Hepatocyte (in vitro differentiated cells): ENCODE measurements around the gene ERCC6L. TPM values are rescaled to one million over a fixed set of nuclear protein-coding genes. Genes with fewer than 3 reads are reported as not detected.
A peak's percentile ranks its signal among the peaks of the same experiment; 100 is the strongest.

Experiments
- DNase-seq: peaks from one replicate; pipeline ENCODE4 v3.0.0-alpha.2; 2016; ENCODE audit warnings: low spot score
- H2AFZ ChIP-seq: fragments of 200-600 bp; sonication (generic); 2 replicates; pipeline ENCODE4 v1.6.0; 2016; ENCODE audit warnings: antibody characterized with exemption, mild to moderate bottlenecking
- H3K27ac ChIP-seq: fragments of 200-600 bp; sonication (generic); 2 replicates; pipeline ENCODE4 v1.5.1; 2016; ENCODE audit warnings: mild to moderate bottlenecking
- H3K27me3 ChIP-seq: fragments of 200-600 bp; sonication (generic); 2 replicates; pipeline ENCODE4 v1.6.1; 2016
- H3K36me3 ChIP-seq: fragments of 200-600 bp; sonication (generic); replicated peaks from 2 replicates; pipeline ENCODE4 v1.5.1; 2016; ENCODE audit warnings: low read depth; ENCODE audit not compliant: insufficient read depth
- H3K4me1 ChIP-seq: fragments of 200-600 bp; sonication (generic); 2 replicates; pipeline ENCODE4 v1.5.1; 2016; ENCODE audit warnings: mild to moderate bottlenecking, moderate library complexity; ENCODE audit not compliant: insufficient read depth
- H3K4me2 ChIP-seq: fragments of 200-600 bp; sonication (generic); 2 replicates; pipeline ENCODE4 v1.6.0; 2016
- H3K4me3 ChIP-seq: fragments of 200-600 bp; sonication (generic); 2 replicates; pipeline ENCODE4 v1.5.1; 2016; ENCODE audit warnings: mild to moderate bottlenecking
- H3K79me2 ChIP-seq: fragments of 200-600 bp; sonication (generic); 2 replicates; pipeline ENCODE4 v1.6.0; 2017; ENCODE audit warnings: mild to moderate bottlenecking
- H3K9me2 ChIP-seq: fragments of 200-600 bp; sonication (generic); replicated peaks from 2 replicates; pipeline ENCODE4 v1.6.0; 2017; ENCODE audit warnings: mild to moderate bottlenecking; ENCODE audit not compliant: insufficient read depth
- H3K9me3 ChIP-seq: fragments of 200-600 bp; sonication (generic); 2 replicates; pipeline ENCODE4 v1.5.1; 2016; ENCODE audit warnings: low read depth, mild to moderate bottlenecking
- H4K20me1 ChIP-seq: fragments of 200-600 bp; sonication (generic); 2 replicates; pipeline ENCODE4 v1.6.0; 2016; ENCODE audit warnings: mild to moderate bottlenecking; ENCODE audit not compliant: insufficient read depth, poor library complexity, severe bottlenecking
- CTCF ChIP-seq: fragments of 200-600 bp; sonication (generic); IDR thresholded peaks from 2 replicates; pipeline ENCODE4 v1.5.1; 2016; ENCODE audit warnings: antibody characterized with exemption, mild to moderate bottlenecking; ENCODE audit not compliant: poor library complexity
- EZH2 ChIP-seq: fragments of 200-600 bp; sonication (generic); IDR thresholded peaks from 2 replicates; pipeline ENCODE4 v1.6.1; 2016; ENCODE audit warnings: antibody characterized with exemption, mild to moderate bottlenecking, borderline replicate concordance
- EZH2phosphoT487 ChIP-seq: fragments of 200-600 bp; sonication (generic); IDR thresholded peaks from one replicate; pipeline ENCODE4 v1.6.1; 2018; ENCODE audit warnings: antibody characterized with exemption, mild to moderate bottlenecking, low read depth, moderate library complexity; ENCODE audit not compliant: unreplicated experiment, severe bottlenecking
- WGBS: methylation state at CpG from one replicate; pipeline ENCODE4 v1.1.6; 2016; ENCODE audit warnings: low lambda C conversion rate; ENCODE audit errors: missing lambda C conversion rate; 5-methylcytosine and 5-hydroxymethylcytosine counted together
- polyA plus RNA-seq: library from polyadenylated mRNA; unstranded; fragments of >200 nt; fragmentation: Nextera tagmentation; extraction: Ambion mirVana; gene quantifications from 2 replicates; pipeline ENCODE4 v1.2.1, GENCODE V29; 2016
- total RNA-seq: library from RNA; depleted of rRNA; stranded (reverse); fragments of >200 nt; gene quantifications from 2 replicates; pipeline ENCODE4 v1.2.3, GENCODE V29; 2014

The ERCC6L gene
- total and polyA plus RNA-seq, 2 experiments from 2014 or later = 0.51 to 1.5 TPM

DNA sequence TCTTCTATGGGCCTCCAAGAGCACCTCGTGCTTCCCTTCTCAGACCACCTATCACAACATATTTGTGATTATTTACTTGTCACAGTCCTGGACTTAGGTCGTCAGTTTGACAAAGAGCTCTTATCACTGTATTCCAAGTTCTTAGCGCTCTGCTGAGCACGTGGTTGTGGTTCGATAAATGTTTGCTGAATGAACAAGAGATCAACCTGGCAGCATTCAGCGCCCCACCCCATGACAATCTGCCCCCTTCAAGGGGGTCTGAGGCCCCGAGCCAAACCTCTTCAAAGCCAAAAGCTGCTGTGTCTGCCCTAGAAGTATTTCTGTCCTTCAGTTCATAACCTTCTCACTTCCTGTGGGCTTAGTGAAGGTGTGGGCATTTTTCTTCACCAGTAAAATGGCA is 23.2 kb upstream of the ERCC6L start:
- Histone ChIP-seq H3K9me3 (no peaks in the 10 kb centered on the region), H3K4me2 (no peak overlapping the region), H3K4me3 (no peak overlapping the region), H2AFZ (no peak overlapping the region), H3K27ac (no peak overlapping the region), H3K27me3 (no peaks in the 10 kb centered on the region), H3K4me1 (no peaks in the 10 kb centered on the region), H3K36me3 (no peaks in the 10 kb centered on the region), H3K9me2 (no peaks in the 10 kb centered on the region), H3K79me2 (no peaks in the 10 kb centered on the region), H4K20me1 (no peaks in the 10 kb centered on the region)
- TF ChIP-seq EZH2 (no peak), EZH2phosphoT487 (no peak), CTCF (no peak)
- WGBS = 47% methylated on average over 7 of the region's 7 CpGs
- DNase-seq = no peak

- Histone ChIP-seq H4K20me1 (no peaks in the 10 kb centered on the region), H3K4me1 (no peaks in the 10 kb centered on the region), H3K4me2 (no peak overlapping the region), H2AFZ (no peak overlapping the region), H3K27me3 (no peaks in the 10 kb centered on the region), H3K4me3 (no peak overlapping the region), H3K27ac (no peak overlapping the region), H3K79me2 (no peaks in the 10 kb centered on the region), H3K9me3 (no peaks in the 10 kb centered on the region), H3K9me2 (no peaks in the 10 kb centered on the region), H3K36me3 (no peaks in the 10 kb centered on the region)
- WGBS = 91% methylated on average over 4 of the region's 4 CpGs
- TF ChIP-seq EZH2 = no peak
- no peak for TF ChIP-seq EZH2phosphoT487
- TF ChIP-seq CTCF = no peak
- DNase-seq = no peak
These were observed 21.6 kb upstream of the ERCC6L start for GRCh38 chrX:72260448-72260847.

GRCh38 chrX:72258174-72258573 is 19.3 kb upstream of the ERCC6L start:
- 50% methylated on average over 7 of the region's 7 CpGs for WGBS
- Histone ChIP-seq H3K27me3 (no peaks in the 10 kb centered on the region), H3K4me2 (no peak overlapping the region), H2AFZ (no peak overlapping the region), H3K27ac (no peak overlapping the region), H3K36me3 (no peaks in the 10 kb centered on the region), H3K79me2 (no peaks in the 10 kb centered on the region), H3K9me2 (no peaks in the 10 kb centered on the region), H3K4me1 (no peaks in the 10 kb centered on the region), H4K20me1 (no peaks in the 10 kb centered on the region), H3K9me3 (no peaks in the 10 kb centered on the region), H3K4me3 (no peak overlapping the region)
- TF ChIP-seq CTCF = no peak
- no peak for TF ChIP-seq EZH2phosphoT487
- no peak for TF ChIP-seq EZH2
- DNase-seq = peak; percentile 45

GRCh38 chrX:72255864-72256263 is 17.0 kb upstream of the ERCC6L start:
- Histone ChIP-seq H3K9me2 (no peaks in the 10 kb centered on the region), H3K27me3 (no peaks in the 10 kb centered on the region), H3K9me3 (no peaks in the 10 kb centered on the region), H2AFZ (no peak overlapping the region), H3K4me3 (no peak overlapping the region), H3K79me2 (no peaks in the 10 kb centered on the region), H3K4me2 (peak overlapping the region; percentile 67), H3K27ac (no peak overlapping the region), H3K4me1 (no peaks in the 10 kb centered on the region), H4K20me1 (no peaks in the 10 kb centered on the region), H3K36me3 (no peaks in the 10 kb centered on the region)
- 93% methylated on average over 7 of the region's 7 CpGs for WGBS
- no peak for TF ChIP-seq EZH2
- TF ChIP-seq EZH2phosphoT487 = no peak
- no peak for DNase-seq
